GM18951 (cell line): ENCODE data around the gene APOB.

Experiments used
- POLR2A ChIP-seq: IDR thresholded peaks from 4 replicates; pipeline ENCODE4 v1.6.1; 2011; ENCODE audit warnings: mild to moderate bottlenecking; ENCODE audit not compliant: insufficient read length, insufficient read depth; ENCODE audit errors: extremely low read depth
- in situ Hi-C: fragments of 300-500 bp; cut with MboI; formaldehyde crosslinking; loops from one replicate; pipeline ENCODE4 v1.12.0; 2022; ENCODE audit warnings: low sequenced_read_pairs, mixed read lengths, inconsistent platforms; ENCODE audit not compliant: unreplicated experiment

The APOB gene

DNA sequence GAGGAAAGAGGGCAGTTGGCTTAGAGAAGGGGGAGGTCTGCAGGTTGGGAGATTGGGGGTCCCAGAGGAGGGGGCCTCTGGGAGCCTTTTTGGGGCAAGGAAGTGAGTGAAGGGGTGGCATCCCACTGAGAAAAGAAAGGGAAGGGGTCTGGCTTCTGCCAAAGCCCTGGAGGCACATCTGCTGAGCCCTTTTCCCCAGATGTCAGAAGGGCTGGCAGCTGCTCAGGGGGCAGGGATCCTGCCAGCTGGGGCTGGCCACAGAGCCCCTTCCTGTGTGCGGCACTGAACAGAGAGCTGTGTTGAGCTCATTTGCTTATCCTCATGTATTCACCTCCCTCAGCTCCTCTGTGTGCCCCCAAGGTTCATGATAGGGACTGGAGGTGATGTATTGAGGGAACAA lies 54.5 kb downstream of the APOB start:
- in situ Hi-C loops: no loop called here
- TF ChIP-seq POLR2A: no peak

DNA sequence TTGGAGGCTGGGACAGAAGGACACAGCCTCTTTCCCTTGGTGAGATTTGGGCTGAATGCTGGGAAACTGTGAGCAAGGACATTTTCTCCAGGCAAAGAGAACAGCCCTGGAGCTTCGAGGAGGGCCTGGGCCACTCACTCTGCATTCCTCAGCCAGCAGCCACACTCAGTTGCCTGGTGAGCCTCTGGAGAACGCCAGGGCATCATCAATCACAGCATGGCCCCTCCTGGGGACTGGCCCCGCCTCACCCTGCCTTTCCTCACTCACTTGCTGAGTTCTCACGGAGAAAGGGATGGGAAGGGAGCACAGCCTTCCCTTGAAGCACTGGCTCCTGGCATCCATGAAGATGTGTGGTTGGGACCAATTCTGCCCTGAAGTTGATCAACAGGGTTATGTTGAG lies 55.0 kb downstream of the APOB start:
- in situ Hi-C loops: no loop called here
- no peak for TF ChIP-seq POLR2A

DNA sequence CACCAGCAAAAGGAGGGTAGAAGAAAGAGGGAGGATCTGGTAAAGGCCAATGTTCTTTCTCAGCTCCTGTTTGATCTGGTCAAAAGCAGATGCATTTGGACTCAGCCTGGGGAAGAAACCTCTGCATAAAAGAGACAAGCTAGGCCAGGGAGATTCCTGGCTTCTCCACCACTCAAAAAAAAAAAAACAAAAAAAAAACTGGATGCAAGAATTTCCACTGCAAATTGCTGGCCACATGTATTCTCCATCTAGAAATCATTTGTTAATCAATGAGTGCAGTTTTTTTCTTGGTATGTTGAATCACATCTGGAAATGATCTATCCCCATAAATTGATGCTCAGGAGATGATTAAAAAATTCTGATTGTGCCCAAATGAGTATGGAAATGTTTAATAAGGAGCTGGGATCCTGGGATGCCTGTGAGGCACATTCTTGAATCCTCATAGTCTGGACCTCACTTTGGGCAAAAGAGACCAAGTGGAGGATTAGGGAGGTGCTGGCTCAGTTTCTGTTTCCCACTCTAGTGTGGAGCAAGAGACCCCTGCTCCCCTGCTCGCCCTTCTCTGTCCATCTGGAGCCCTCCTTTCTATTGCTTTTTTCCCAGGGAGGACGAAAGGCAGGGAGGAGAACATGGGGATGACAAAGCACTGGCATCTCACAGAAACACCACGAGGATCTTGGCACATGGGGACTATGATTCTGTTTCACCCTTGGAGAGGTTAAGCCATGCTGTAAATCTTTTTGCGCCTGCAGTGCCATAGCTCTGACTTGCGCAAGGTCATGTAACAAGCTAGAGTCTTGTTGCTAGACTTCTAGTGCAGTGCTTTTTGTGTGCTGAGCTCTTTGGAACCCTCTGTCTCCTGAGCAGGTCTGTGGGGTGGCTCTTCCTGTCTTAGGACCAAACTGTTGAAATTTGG lies 57.6 kb downstream of the APOB start:
- in situ Hi-C loops: no loop called here
- TF ChIP-seq POLR2A: no peak

DNA sequence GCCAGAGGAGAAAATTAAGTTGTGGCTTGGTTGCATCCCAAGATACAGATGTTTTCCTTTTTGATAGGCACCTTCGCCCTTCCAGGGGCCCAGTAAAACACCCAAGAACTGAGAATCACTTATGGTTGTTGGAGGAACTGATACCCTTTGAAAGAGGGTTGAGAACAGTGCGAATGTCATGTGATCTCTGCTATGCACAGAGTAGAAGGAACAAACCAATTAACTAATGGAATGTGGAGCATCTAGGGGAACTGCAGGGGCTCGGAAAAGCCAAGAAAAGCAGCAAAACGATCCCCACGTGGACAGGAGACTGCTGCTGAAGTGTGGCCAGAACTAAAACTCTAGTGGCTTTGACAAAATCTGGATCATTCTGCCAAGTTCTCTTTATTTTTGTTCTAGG lies 58.8 kb downstream of the APOB start:
- TF ChIP-seq POLR2A: no peak
- in situ Hi-C loops: no loop called here

DNA sequence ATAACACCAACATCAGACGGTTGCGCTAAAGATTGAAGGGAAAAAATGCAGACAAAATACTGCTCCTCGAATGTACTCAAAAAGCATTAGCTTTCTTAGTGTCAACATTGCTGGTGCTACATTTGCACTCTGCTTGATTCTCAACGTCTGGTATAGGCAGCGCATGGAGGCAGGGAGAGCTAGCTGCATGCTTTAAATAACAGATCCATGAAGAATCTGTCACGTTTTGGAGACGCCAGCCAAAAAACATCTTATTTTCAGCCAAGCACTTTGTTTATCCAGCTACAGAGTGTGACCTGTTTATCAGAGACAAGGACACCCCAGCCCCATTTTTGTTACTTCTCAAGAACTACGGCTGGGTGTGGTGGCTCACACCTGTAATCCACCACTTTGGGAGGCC lies 59.5 kb downstream of the APOB start:
- in situ Hi-C loops: no loop called here
- no peak for TF ChIP-seq POLR2A

DNA sequence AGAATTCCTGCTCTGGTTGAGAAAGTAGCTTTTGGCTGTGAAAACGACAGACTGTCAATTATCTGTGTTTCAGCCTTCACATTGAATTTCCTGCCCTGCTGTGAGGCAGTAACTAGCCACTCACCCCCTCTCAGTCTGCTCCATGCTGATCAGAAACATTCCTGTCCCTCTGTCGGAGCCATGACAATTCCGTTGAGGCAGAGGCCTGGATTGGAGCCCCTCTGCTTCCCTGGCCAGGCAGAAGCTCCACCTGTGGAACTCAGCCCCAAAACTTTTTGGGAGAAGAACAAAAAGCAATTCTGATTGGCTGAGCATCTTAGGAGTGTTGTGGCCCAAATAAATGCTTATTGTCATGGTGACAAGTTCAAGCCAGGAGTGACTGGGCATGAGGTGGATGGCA lies 60.0 kb downstream of the APOB start:
- no peak for TF ChIP-seq POLR2A
- in situ Hi-C loops: no loop called here

DNA sequence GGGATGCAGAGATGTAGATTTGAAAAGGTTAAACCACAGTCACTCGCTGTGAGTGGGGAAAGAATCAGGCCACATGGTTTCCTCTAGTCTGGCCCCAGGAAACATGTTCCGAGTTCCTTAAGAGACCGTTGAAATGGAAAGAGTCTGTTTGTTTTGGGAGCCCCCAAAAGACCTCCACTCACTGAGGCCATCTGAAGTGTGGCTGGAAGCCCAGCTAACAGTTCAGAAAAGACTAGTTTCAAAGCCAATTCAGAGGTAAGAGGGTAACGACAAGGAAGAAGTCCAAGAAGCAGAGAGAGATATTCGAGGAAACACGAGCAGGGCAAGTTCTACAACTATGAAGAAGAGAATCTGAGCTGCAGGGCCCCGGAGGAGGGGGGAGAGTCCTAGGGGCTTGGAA lies 61.0 kb downstream of the APOB start:
- TF ChIP-seq POLR2A: no peak
- in situ Hi-C loops: no loop called here

DNA sequence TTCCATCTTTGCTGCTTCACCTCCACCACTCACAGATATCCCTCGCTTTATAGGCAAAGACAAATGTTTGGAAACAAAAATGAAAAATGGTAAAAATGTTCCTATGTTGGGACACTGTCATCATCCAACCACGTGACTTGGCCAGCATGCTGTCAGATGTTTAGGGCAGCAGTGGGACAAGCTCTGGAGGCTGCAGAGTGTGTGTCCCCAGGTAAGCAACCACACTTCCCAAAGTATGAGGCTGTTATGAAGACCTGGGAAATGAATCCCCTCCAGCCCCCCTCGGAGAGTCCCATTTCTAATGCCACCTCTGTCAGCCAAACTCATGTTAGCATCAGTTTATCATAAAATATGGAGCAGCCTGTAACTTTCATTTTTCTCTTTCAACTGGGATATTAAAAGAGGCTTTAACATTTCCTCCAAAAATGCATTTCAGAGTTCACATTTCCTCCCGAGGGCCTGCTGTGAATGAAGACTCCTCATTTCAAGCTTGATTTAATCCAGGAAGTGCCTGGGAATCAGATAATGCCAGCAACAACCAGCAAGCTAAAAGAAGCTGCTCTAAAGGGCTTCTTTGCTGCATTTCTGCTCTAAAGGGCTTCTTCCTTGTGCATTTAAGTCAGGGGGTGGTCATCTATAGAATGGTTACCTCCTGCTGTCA lies 66.2 kb downstream of the APOB start:
- TF ChIP-seq POLR2A: no peak
- in situ Hi-C loops: no loop called here

DNA sequence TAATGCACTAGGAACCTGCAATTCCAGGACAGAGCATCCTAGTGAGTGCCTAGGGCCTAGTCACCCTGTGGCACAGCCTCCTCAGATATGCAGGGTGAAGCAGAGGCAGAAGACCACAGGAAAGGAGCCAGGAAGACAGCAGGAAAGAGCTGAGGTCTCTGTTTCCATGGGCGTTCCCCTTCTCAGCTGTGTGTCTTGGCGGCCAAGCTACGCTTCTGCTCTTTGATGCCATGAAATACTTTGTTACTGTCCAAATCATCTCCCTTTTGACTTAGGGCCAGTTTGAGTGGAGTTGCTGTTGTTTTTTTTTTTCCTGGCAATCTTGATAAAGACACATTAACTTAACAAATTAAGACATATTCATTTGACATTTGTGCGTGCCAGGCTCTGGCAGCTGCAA lies 67.3 kb downstream of the APOB start:
- in situ Hi-C loops: no loop called here
- no peak for TF ChIP-seq POLR2A

DNA sequence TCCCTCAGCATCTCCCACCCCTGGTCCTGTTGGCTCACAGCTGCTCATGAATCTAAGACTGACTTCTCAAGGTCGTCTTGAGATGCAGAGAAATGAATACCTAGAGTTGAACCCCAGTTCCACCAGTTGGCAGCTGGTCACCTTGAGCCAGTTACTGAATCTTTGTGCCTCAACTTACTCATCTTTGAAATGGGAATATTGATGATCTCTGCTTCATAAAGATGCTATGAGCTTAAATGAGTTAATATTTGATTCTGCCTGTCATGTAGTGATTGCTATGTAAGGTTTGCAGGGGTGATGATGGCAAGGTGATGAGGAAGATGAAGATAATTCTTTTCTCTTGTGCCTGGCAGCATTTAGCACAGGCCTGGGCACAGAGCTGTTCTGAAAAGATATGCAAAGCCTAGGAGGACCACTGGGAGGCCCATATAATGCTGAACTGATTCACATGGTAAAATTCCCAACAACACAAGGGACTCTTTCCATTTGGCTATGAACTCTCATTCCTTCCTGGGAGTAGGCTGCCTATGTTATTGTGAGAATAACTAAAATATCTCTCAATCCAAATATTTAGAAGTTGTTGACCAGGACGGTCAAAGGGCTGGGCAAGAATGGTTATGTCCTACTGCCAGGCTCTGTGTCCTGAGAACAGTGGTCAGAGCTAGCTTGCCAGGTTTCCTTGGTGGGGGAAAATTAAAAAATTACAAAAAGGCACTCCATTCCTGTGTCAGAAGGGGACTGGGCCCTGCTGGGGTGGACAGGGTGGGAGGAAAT lies 70.9 kb downstream of the APOB start:
- in situ Hi-C loops: loop anchor here (25.0 kb wide), 2 partner anchors 186 to 561 kb away; no protein-coding TSS in a partner anchor

DNA sequence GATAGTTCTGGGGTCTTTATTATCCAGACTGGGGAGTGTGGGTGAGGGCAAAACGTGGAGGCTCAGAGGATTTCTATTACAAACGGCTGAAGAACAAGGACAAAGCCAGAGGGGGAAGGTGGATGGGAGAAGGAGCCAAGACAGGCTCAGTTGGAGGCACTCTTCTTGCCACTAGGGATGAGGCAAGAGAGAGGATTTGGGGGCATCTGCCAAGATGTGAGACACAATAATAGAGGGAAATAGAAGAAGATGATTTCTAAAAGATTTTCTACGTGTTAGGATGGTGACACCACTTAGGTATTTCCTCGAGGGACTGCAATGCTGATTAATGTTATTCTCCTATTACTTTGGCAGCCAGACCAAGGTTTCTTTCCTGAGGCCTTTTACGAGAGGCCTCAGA lies 71.8 kb downstream of the APOB start:
- in situ Hi-C loops: loop anchor here (25.0 kb wide), 2 partner anchors 185 to 560 kb away; no protein-coding TSS in a partner anchor
- no peak for TF ChIP-seq POLR2A

More for the DNA sequence above, 70.9 kb downstream of the APOB start:
- no peak for TF ChIP-seq POLR2A

DNA sequence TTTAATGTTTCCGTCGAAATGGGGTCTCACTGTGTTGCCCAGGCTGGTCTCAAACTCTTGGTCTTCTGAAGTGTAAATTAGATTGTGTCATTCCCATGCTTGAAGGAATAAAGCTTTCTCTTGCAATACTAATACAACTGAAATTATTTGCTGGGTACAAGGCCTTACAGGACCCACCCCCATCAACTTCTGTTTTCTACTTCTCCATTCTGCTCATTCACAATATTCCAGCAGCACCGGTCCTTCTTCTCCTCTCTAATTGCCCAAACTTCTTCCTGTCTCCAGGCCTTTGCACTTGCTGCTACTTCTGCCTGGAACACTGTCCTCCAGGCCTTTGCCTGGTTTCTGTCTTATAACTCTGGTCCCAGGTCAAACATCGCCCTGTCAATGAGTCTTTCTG lies 73.8 kb downstream of the APOB start:
- no peak for TF ChIP-seq POLR2A
- in situ Hi-C loops: loop anchor here (25.0 kb wide), 2 partner anchors 183 to 558 kb away; no protein-coding TSS in a partner anchor

DNA sequence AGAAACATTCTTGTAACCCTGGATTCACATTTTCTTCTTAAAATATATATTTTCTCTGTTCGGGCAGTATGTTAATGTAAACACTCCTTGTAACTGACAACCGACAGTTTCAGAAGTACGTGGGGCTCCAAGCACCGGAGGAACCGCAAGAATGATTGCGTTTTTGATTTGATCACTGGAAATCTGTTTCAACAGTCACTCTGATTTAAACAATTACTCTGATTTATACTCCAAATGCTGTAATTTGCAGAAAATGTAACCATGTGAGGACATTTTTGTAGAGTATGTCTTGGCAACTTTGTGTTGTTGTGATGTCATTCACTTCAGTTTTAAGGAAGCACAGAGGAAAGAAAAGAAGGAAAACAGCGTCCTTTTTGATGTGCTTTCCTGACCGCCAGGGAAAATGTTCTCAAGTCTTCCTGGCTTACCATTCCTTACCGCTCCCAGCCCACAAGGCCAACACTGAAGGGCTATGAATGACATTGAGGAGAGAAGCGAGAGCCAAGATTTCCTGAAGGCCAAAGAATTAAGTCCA lies 77.7 kb downstream of the APOB start:
- no peak for TF ChIP-seq POLR2A
- in situ Hi-C loops: loop anchor here (10.0 to 25.0 kb wide), 3 partner anchors 179 to 554 kb away; partner anchors contain the start of gene GDF7
